Fibroblast of the aortic adventitia (primary cell): ENCODE results near the gene IGF2BP2. TPM values are rescaled to one million over a fixed set of nuclear protein-coding genes. Genes with fewer than 3 reads are reported as not detected.

Experiments used
- DNase-seq: peaks from one replicate; pipeline ENCODE4 v3.0.0-alpha.2; 2010; ENCODE audit warnings: low read depth
- H3K4me3 ChIP-seq: 2 replicates; pipeline ENCODE4 v1.5.1; 2011; ENCODE audit warnings: low read depth, mild to moderate bottlenecking, control low read depth, low read length, moderate library complexity
- CTCF ChIP-seq: IDR thresholded peaks from 2 replicates; pipeline ENCODE4 v1.5.1; 2011; ENCODE audit warnings: mild to moderate bottlenecking, low read length, control low read depth, inconsistent platforms; ENCODE audit not compliant: insufficient read depth
- total RNA-seq: library from RNA; depleted of rRNA; stranded (reverse); fragments of >200 nt; gene quantifications from 2 replicates; pipeline ENCODE4 v1.2.3, GENCODE V29; 2012; ENCODE audit warnings: low replicate concordance

Gene IGF2BP2
- total RNA-seq, 1 donor: 40.1 TPM

GRCh38 chr3:185851959-185852358 lies 27.1 kb upstream of the IGF2BP2 start:
- no peak for DNase-seq
- H3K4me3 ChIP-seq: no peak overlapping the region
- TF ChIP-seq CTCF: no peak

- no peak for TF ChIP-seq CTCF
- H3K4me3 ChIP-seq: no peak overlapping the region
- no peak for DNase-seq
Observed at GRCh38 chr3:185851046-185851445, 26.2 kb upstream of the IGF2BP2 start.

- TF ChIP-seq CTCF: no peak
- no peak overlapping the region for H3K4me3 ChIP-seq
- DNase-seq: no peak
Observed at GRCh38 chr3:185847506-185847905, 22.7 kb upstream of the IGF2BP2 start.

- peak; percentile 22 for DNase-seq
- TF ChIP-seq CTCF: no peak
Observed at GRCh38 chr3:185846037-185846436, 21.2 kb upstream of the IGF2BP2 start.

GRCh38 chr3:185844051-185844450 lies 19.2 kb upstream of the IGF2BP2 start:
- no peak for DNase-seq
- no peak for TF ChIP-seq CTCF

More at GRCh38 chr3:185846037-185846436, 21.2 kb upstream of the IGF2BP2 start:
- H3K4me3 ChIP-seq: no peak overlapping the region

GRCh38 chr3:185843635-185844034 lies 18.8 kb upstream of the IGF2BP2 start:
- TF ChIP-seq CTCF: no peak
- H3K4me3 ChIP-seq: no peak overlapping the region
- no peak for DNase-seq

More at GRCh38 chr3:185844051-185844450, 19.2 kb upstream of the IGF2BP2 start:
- H3K4me3 ChIP-seq: no peak overlapping the region

GRCh38 chr3:185843126-185843525 lies 18.3 kb upstream of the IGF2BP2 start:
- H3K4me3 ChIP-seq: no peak overlapping the region
- no peak for TF ChIP-seq CTCF
- DNase-seq: no peak
